DOHH2 (cell line): Measurements from ENCODE around the gene HELT.

Source experiments
- CTCF ChIP-seq: fragments of 200-600 bp; sonication (generic); IDR thresholded peaks from one replicate; pipeline ENCODE4 v1.5.1; 2014; ENCODE audit warnings: antibody characterized with exemption, mild to moderate bottlenecking, low read depth, low read length; ENCODE audit not compliant: poor library complexity, severe bottlenecking
- EZH2phosphoT487 ChIP-seq: fragments of 200-600 bp; sonication (generic); IDR thresholded peaks from 2 replicates; pipeline ENCODE4 v1.6.1; 2017; ENCODE audit warnings: borderline replicate concordance, mild to moderate bottlenecking, antibody characterized with exemption, low read length, moderate library complexity, mixed read lengths

DNA sequence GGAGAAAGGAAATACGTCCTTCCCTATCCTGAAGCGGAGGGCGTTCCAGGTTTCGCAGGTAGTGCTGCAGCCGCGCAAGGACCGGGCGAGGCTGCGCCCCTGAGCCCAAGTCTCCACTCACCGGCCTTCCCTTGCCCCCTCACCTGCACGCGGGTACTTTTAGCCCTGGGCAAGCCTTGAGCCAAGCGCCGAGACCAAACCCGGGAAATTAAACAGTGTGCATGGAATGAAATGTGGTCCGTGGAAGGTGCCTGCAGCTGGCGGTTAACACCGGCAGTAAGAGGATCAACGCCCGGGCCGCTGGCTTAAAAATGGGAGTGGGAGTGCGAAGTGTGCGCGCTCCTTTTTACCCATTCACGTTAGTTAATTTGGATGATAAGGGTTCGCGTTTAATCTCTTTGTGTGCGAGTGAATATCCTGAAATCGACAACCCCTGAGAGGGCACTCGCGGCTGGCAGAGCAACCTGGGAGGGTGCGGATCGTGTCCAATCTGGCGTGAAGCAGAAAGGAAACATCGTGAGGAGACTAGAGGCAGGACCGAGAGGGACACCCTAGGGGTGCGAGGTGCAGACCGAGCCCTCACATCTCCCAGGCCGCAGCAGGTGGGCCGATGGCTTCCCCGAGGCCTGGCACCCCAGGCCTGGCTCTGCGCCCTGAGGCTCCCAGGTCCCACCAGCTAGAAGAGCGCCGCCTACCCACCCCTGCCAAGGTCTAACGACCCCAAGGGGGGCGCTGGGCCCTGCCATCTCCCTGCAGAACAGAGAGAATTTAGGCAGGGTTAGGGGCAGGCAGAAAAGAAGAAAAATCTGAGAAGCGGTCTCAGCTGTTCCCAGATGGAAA lies 2.0 kb upstream of the HELT start:
- TF ChIP-seq CTCF: no peak
- no peak for TF ChIP-seq EZH2phosphoT487
